ENCODE data around the gene MRPS34. TPM values are rescaled to one million over a fixed set of nuclear protein-coding genes. Genes with fewer than 3 reads are reported as not detected.

The MRPS34 gene
- total and polyA plus RNA-seq, 4 donors: 40.1 to 110 (median 100) TPM

GRCh38 chr16:1786242-1787055, 13.5 kb upstream of the MRPS34 start:
- H3K4me1 ChIP-seq (ENCODE audit: control insufficient read depth in 5 of 5, insufficient read depth in 5 of 5, low read length in 5 of 5): peaks cover 0 to 9% (median 3%) of the 10 kb centered on the region in 5 donors
- no peak overlapping the region for H3K4me3 ChIP-seq
- DNase-seq (peak in 1 of 3 donors; percentile 11), ATAC-seq (ENCODE audit: insufficient read depth, low FRiP score) (no peak)
- H3K9ac ChIP-seq (ENCODE audit: insufficient read depth in 1 of 2, low read length in 2 of 2): no peak overlapping the region
- H3K27me3 ChIP-seq (ENCODE audit: control insufficient read depth in 3 of 3, insufficient read depth in 3 of 3, low read length in 2 of 3): no peaks in the 10 kb centered on the region
- WGBS, 2 donors: 90% methylated on average over 50 to 51 of the region's 51 CpGs
- TF ChIP-seq, protein P1, sequence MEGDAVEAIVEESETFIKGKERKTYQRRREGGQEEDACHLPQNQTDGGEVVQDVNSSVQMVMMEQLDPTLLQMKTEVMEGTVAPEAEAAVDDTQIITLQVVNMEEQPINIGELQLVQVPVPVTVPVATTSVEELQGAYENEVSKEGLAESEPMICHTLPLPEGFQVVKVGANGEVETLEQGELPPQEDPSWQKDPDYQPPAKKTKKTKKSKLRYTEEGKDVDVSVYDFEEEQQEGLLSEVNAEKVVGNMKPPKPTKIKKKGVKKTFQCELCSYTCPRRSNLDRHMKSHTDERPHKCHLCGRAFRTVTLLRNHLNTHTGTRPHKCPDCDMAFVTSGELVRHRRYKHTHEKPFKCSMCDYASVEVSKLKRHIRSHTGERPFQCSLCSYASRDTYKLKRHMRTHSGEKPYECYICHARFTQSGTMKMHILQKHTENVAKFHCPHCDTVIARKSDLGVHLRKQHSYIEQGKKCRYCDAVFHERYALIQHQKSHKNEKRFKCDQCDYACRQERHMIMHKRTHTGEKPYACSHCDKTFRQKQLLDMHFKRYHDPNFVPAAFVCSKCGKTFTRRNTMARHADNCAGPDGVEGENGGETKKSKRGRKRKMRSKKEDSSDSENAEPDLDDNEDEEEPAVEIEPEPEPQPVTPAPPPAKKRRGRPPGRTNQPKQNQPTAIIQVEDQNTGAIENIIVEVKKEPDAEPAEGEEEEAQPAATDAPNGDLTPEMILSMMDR (IDR thresholded peaks at IDR 0.05; ENCODE audit: control extremely low read depth, extremely low read depth): no peak
- no peaks in the 10 kb centered on the region for H3K9me3 ChIP-seq (ENCODE audit: control insufficient read depth in 4 of 4, insufficient read depth in 3 of 4, low read length in 3 of 4)
- peaks cover 0 to 53% (median 0%) of the 10 kb centered on the region in 4 donors for H3K36me3 ChIP-seq (ENCODE audit: control insufficient read depth in 4 of 4, insufficient read depth in 4 of 4, low read length in 4 of 4)
- H3K27ac ChIP-seq (ENCODE audit: low read depth in 1 of 2, low read length in 1 of 2): no peak overlapping the region

GRCh38 chr16:1785846-1786170, 12.9 kb upstream of the MRPS34 start:
- peaks cover 0 to 47% (median 2%) of the 10 kb centered on the region in 4 donors for H3K36me3 ChIP-seq (ENCODE audit: control insufficient read depth in 4 of 4, insufficient read depth in 4 of 4, low read length in 4 of 4)
- peaks cover 0 to 14% (median 6%) of the 10 kb centered on the region in 5 donors for H3K4me1 ChIP-seq (ENCODE audit: control insufficient read depth in 5 of 5, insufficient read depth in 5 of 5, low read length in 5 of 5)

GRCh38 chr16:1784977-1785845, 12.3 kb upstream of the MRPS34 start:
- Histone ChIP-seq H3K27me3 (ENCODE audit: control insufficient read depth in 3 of 3, insufficient read depth in 3 of 3, low read length in 2 of 3) (no peaks in the 10 kb centered on the region), H3K4me1 (ENCODE audit: control insufficient read depth in 5 of 5, insufficient read depth in 5 of 5, low read length in 5 of 5) (peaks cover 0 to 14% (median 6%) of the 10 kb centered on the region in 5 donors), H3K36me3 (ENCODE audit: control insufficient read depth in 4 of 4, insufficient read depth in 4 of 4, low read length in 4 of 4) (peaks cover 0 to 43% (median 4%) of the 10 kb centered on the region in 4 donors), H3K4me3 (no peak overlapping the region), H3K9me3 (ENCODE audit: control insufficient read depth in 4 of 4, insufficient read depth in 3 of 4, low read length in 3 of 4) (no peaks in the 10 kb centered on the region), H3K27ac (ENCODE audit: low read depth in 1 of 2, low read length in 1 of 2) (no peak overlapping the region), H3K9ac (ENCODE audit: insufficient read depth in 1 of 2, low read length in 2 of 2) (no peak overlapping the region)
- no peak for ATAC-seq (ENCODE audit: insufficient read depth, low FRiP score)
- TF ChIP-seq, protein P1 (IDR thresholded peaks at IDR 0.05; ENCODE audit: control extremely low read depth, extremely low read depth): no peak
- peak in 1 of 3 donors; percentile 11 for DNase-seq
- WGBS, 2 donors: 93 to 95% methylated on average over 26 of the region's 26 CpGs

More at GRCh38 chr16:1785846-1786170, 12.9 kb upstream of the MRPS34 start:
- Histone ChIP-seq H3K27me3 (ENCODE audit: control insufficient read depth in 3 of 3, insufficient read depth in 3 of 3, low read length in 2 of 3) (no peaks in the 10 kb centered on the region), H3K9ac (ENCODE audit: insufficient read depth in 1 of 2, low read length in 2 of 2) (no peak overlapping the region), H3K4me3 (no peak overlapping the region), H3K9me3 (ENCODE audit: control insufficient read depth in 4 of 4, insufficient read depth in 3 of 4, low read length in 3 of 4) (no peaks in the 10 kb centered on the region), H3K27ac (ENCODE audit: low read depth in 1 of 2, low read length in 1 of 2) (no peak overlapping the region)
- 92 to 93% methylated on average over 14 of the region's 14 CpGs for WGBS, 2 donors
- no peak for ATAC-seq (ENCODE audit: insufficient read depth, low FRiP score)
- no peak for DNase-seq
- TF ChIP-seq, protein P1 (IDR thresholded peaks at IDR 0.05; ENCODE audit: control extremely low read depth, extremely low read depth): no peak

All from lung (tissue), 12 donors.